Astrocyte of the spinal cord (primary cell): ENCODE results near the gene ITCH.

Experiments used
- DNase-seq: peaks from one replicate; pipeline ENCODE4 v3.0.0; 2011; ENCODE audit warnings: low read depth, low spot score
- H3K4me3 ChIP-seq: 2 replicates; pipeline ENCODE4 v1.5.1; 2011; ENCODE audit warnings: low read depth, mild to moderate bottlenecking, low read length, moderate library complexity
- in situ Hi-C: cut with HindIII; loops from 2 replicates; pipeline ENCODE4 v1.10.0; 2017; ENCODE audit warnings: low sequenced_read_pairs
- TF ChIP-seq, protein P1 (sequence below): IDR thresholded peaks from 2 replicates; pipeline ENCODE4 v1.5.1; 2012; ENCODE audit warnings: low read depth, mild to moderate bottlenecking, low read length, inconsistent platforms

ITCH gene

DNA sequence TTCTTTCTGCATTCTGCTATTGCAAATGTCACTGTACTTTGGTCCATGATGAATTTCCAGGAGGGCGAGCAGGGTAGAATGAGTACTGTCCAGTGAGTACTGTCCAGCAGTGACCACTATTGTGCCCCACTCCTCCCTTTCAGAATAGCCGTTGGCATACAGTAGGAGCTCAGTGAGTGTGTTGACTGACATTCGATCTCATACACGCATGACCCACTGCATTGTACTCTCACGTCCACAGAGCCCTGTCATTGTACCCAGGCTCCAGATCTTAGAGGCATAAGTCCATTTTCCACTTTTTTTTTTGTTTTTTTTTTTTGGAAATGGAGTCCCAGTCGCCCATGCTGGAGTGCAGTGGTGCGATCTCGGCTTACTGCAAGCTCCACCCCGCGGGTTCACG is 161.4 kb downstream of the ITCH start:
- DNase-seq: no peak
- no peak overlapping the region for H3K4me3 ChIP-seq
- TF ChIP-seq, protein P1, sequence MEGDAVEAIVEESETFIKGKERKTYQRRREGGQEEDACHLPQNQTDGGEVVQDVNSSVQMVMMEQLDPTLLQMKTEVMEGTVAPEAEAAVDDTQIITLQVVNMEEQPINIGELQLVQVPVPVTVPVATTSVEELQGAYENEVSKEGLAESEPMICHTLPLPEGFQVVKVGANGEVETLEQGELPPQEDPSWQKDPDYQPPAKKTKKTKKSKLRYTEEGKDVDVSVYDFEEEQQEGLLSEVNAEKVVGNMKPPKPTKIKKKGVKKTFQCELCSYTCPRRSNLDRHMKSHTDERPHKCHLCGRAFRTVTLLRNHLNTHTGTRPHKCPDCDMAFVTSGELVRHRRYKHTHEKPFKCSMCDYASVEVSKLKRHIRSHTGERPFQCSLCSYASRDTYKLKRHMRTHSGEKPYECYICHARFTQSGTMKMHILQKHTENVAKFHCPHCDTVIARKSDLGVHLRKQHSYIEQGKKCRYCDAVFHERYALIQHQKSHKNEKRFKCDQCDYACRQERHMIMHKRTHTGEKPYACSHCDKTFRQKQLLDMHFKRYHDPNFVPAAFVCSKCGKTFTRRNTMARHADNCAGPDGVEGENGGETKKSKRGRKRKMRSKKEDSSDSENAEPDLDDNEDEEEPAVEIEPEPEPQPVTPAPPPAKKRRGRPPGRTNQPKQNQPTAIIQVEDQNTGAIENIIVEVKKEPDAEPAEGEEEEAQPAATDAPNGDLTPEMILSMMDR: no peak
- in situ Hi-C loops: no loop called here

DNA sequence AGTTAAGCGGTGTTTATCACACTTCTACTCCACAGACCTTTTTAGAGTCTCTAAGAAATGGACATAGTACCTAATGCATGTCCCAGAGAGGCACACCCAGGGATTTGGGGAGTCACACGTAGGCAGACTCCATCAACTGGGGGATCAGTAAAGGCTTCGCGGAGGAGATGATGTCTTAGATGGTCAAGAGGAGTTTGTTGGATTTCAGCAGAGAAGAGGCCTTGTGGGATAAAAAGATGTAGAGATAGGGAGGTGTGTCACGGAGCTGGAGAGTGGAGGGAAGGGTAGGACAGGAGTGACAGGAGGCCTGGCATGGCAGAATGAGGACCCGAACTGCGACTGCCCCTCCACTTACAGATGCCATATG is 162.3 kb downstream of the ITCH start:
- TF ChIP-seq, protein P1: no peak
- in situ Hi-C loops: no loop called here
- H3K4me3 ChIP-seq: no peak overlapping the region
- DNase-seq: peak; percentile 5

DNA sequence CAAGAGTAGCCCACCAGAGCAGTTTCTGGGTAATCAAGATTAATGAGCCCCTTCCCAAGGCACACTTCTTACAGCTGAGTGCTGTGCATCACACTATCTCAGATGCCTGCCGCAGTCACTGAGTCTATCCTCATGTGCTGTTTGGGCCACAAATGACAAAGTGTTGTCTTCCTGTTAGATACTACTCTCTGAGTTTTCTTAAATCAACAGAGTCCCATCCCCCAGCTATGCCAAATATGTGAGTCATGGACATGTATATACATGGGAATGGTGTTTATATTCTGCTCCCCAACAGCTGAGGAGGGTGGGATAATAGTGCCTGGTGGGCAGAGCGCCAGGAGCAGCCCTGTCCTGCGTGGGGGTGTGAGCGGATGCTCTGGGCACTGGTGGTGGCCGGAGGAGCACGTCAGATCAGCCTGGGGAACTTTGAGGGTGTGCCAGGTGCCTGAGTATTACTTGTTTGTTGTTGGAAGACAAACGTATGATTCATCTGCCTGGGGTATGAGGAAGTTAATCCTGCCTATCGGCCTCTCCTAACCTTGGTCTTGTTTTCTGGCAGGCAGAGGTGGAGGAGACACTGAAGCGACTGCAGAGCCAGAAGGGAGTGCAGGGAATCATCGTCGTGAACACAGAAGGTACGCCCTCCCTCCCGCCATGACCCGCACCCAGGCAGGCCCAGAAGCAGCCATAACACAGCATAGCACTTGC is 162.8 kb downstream of the ITCH start:
- in situ Hi-C loops: no loop called here
- peak; percentile 97 for DNase-seq

DNA sequence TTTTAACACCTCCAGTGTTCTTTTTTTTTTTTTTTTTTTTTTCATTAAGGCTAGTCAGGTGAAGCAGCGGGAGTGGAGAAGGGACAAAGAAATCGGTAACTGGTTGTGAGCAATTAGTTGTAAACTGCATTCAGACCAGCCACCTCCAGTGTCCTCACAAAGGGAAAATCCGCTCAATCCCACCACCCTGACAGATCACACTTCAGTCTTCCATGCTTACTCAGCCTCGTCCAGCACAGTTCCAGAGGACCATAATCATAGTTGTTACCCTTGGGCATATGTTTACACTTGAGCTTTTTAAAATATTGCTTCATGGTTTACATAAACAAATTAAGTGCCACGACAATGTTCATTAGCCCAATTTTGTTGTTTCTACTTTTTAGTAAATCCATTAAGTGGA is 163.4 kb downstream of the ITCH start:
- TF ChIP-seq, protein P1: no peak
- no peak for DNase-seq
- in situ Hi-C loops: no loop called here
- H3K4me3 ChIP-seq: no peak overlapping the region

More for the DNA sequence above, 162.8 kb downstream of the ITCH start:
- TF ChIP-seq, protein P1: no peak
- no peak overlapping the region for H3K4me3 ChIP-seq

DNA sequence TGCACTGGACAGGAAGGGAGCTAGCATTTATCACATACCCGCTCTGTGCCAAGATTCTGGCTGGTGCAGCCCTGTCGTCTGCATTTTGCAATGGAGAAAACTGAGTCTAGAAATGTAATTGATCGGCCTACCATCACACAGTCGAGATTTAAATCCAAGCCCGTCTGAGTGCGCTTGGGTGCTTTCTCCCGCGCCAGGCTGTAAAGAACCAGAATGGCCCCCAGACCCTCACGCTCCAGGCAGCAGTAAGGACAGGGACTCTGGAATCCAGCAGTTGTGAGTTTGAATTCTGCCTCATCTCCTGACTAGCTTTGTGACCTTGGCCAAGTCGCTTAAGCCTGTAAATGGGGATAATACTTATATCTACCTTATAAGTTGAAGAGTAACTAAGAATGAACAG is 163.9 kb downstream of the ITCH start:
- DNase-seq: no peak
- in situ Hi-C loops: no loop called here
- TF ChIP-seq, protein P1: no peak
- H3K4me3 ChIP-seq: no peak overlapping the region

DNA sequence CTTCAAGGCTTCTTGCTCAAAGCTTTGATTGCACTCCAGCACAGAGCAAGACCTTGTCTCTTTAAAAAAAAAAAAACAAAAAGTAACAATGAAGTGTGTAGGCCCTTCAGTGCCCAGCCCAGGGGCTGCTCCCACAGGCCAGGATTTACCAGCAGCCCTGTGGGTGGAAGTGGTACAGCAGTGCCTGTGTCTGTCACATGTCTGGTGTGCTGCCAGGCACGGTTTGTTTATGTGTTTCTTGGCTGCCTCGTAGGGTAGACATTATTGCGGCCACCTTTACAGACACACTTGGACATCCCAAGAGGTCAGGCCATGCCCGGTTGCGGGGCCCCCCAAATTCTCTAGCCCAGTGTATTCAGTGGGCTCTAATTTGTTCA is 165.8 kb downstream of the ITCH start:
- no peak for DNase-seq
- H3K4me3 ChIP-seq: no peak overlapping the region
- TF ChIP-seq, protein P1: no peak
- in situ Hi-C loops: no loop called here
